AG04450 (cell line): ENCODE results near the gene CRYBB2. TPM values are rescaled to one million over a fixed set of nuclear protein-coding genes. Genes with fewer than 3 reads are reported as not detected.

Source experiments
- CTCF ChIA-PET: fragments of 300-600, 350-600 bp; formaldehyde crosslinking; extraction: SDS; loops from one replicate; lab custom pipeline; 2022; ENCODE audit warnings: antibody characterized with exemption, inconsistent platforms; lab: Charles Lee
- POLR2A ChIA-PET: fragments of 350-600 bp; formaldehyde crosslinking; extraction: SDS; loops from one replicate; lab custom pipeline; 2021; ENCODE audit warnings: antibody characterized with exemption, inconsistent platforms; lab: Yijun Ruan, JAX
- DNase-seq: peaks from one replicate; pipeline ENCODE4 v3.0.0-alpha.2; 2011; ENCODE audit warnings: low read depth, low spot score
- H3K27ac ChIP-seq: one replicate; pipeline ENCODE4 v1.5.1; 2012; ENCODE audit warnings: low read depth, low read length, control low read depth
- H3K27me3 ChIP-seq: one replicate; pipeline ENCODE4 v1.6.0; 2012; ENCODE audit warnings: low read length; ENCODE audit not compliant: control insufficient read depth, insufficient read depth
- H3K4me3 ChIP-seq: 2 replicates; pipeline ENCODE4 v1.5.1; 2011; ENCODE audit warnings: mild to moderate bottlenecking, low read depth, low read length, control low read depth
- H3K9me3 ChIP-seq: 2 replicates; pipeline ENCODE4 v1.5.1; 2012; ENCODE audit warnings: low read length; ENCODE audit not compliant: control insufficient read depth, insufficient read depth
- CTCF ChIP-seq: IDR thresholded peaks from 2 replicates; pipeline ENCODE4 v1.5.1; 2011; ENCODE audit warnings: low read depth, low read length, control low read depth, inconsistent platforms
- polyA plus RNA-seq: library from polyadenylated mRNA; depleted of rRNA; stranded (reverse); fragments of >200 nt; gene quantifications from 2 replicates; pipeline ENCODE4 v1.2.3, GENCODE V29; 2011

CRYBB2 gene
- polyA plus RNA-seq, 1 experiment: 1.7 TPM

- no peak for DNase-seq
- Histone ChIP-seq H3K9me3 (peaks cover 8% of the 10 kb centered on the region; the same call in 1 of the 2 replicates), H3K4me3 (no peak overlapping the region), H3K27ac (no peak overlapping the region), H3K27me3 (no peaks in the 10 kb centered on the region)
- ChIA-PET POLR2A (no interaction called here), CTCF (no interaction called here)
- TF ChIP-seq CTCF: no peak
Observed at GRCh38 chr22:25205847-25206246, 13.6 kb upstream of the CRYBB2 start.

- ChIA-PET CTCF (no interaction called here), POLR2A (no interaction called here)
- no peak for TF ChIP-seq CTCF
- no peak for DNase-seq
- peaks cover 8% of the 10 kb centered on the region; the same call in 1 of the 2 replicates for H3K9me3 ChIP-seq
- H3K27ac ChIP-seq: no peak overlapping the region
- no peak overlapping the region for H3K4me3 ChIP-seq
- H3K27me3 ChIP-seq: no peaks in the 10 kb centered on the region
Observed at GRCh38 chr22:25206998-25207397, 12.4 kb upstream of the CRYBB2 start.

GRCh38 chr22:25207553-25208157 is 11.8 kb upstream of the CRYBB2 start:
- CTCF ChIA-PET: no interaction called here
- no peaks in the 10 kb centered on the region for H3K27me3 ChIP-seq
- H3K9me3 ChIP-seq: peaks cover 8% of the 10 kb centered on the region; the same call in 1 of the 2 replicates
- POLR2A ChIA-PET: no interaction called here
- TF ChIP-seq CTCF: no peak
- H3K4me3 ChIP-seq: no peak overlapping the region
- H3K27ac ChIP-seq: no peak overlapping the region
- DNase-seq: no peak

GRCh38 chr22:25208328-25208727 is 11.1 kb upstream of the CRYBB2 start:
- TF ChIP-seq CTCF: no peak

GRCh38 chr22:25208743-25209505 is 10.5 kb upstream of the CRYBB2 start:
- POLR2A ChIA-PET: no interaction called here
- TF ChIP-seq CTCF: no peak
- Histone ChIP-seq H3K27ac (no peak overlapping the region), H3K4me3 (no peak overlapping the region), H3K27me3 (no peaks in the 10 kb centered on the region), H3K9me3 (peaks cover 8% of the 10 kb centered on the region; the same call in 1 of the 2 replicates)
- DNase-seq: no peak
- CTCF ChIA-PET: interaction anchor here (0.6 kb wide), 1 partner anchor 151 kb away, joined by 3 read pairs; no protein-coding TSS in a partner anchor

More at GRCh38 chr22:25208328-25208727, 11.1 kb upstream of the CRYBB2 start:
- no peaks in the 10 kb centered on the region for H3K27me3 ChIP-seq
- POLR2A ChIA-PET: no interaction called here
- H3K4me3 ChIP-seq: no peak overlapping the region
- CTCF ChIA-PET: interaction anchor here (0.6 kb wide), 1 partner anchor 152 kb away, joined by 3 read pairs; no protein-coding TSS in a partner anchor
- no peak overlapping the region for H3K27ac ChIP-seq
- DNase-seq: no peak
- H3K9me3 ChIP-seq: peaks cover 8% of the 10 kb centered on the region; the same call in 1 of the 2 replicates
